A673 (cell line): ENCODE results near the gene RAPGEF2.

Experiments
- EZH2 ChIP-seq: fragments of 200-600 bp; sonication (generic); IDR thresholded peaks from 2 replicates; pipeline ENCODE4 v1.6.1; 2017; ENCODE audit warnings: borderline replicate concordance, low read depth, mild to moderate bottlenecking, mixed read lengths, antibody characterized with exemption, low read length; ENCODE audit not compliant: poor library complexity, severe bottlenecking
- TF ChIP-seq, protein P1 (sequence below): fragments of 300-800, 200-600 bp; sonication (generic); conservative IDR thresholded peaks from 2 replicates; pipeline ENCODE4 v1.5.1; 2017; ENCODE audit warnings: low read depth, mild to moderate bottlenecking, antibody characterized with exemption, low read length, moderate library complexity, mixed read lengths

GRCh38 chr4:159075531-159075932 is 27.3 kb upstream of the RAPGEF2 start:
- TF ChIP-seq, protein P1, sequence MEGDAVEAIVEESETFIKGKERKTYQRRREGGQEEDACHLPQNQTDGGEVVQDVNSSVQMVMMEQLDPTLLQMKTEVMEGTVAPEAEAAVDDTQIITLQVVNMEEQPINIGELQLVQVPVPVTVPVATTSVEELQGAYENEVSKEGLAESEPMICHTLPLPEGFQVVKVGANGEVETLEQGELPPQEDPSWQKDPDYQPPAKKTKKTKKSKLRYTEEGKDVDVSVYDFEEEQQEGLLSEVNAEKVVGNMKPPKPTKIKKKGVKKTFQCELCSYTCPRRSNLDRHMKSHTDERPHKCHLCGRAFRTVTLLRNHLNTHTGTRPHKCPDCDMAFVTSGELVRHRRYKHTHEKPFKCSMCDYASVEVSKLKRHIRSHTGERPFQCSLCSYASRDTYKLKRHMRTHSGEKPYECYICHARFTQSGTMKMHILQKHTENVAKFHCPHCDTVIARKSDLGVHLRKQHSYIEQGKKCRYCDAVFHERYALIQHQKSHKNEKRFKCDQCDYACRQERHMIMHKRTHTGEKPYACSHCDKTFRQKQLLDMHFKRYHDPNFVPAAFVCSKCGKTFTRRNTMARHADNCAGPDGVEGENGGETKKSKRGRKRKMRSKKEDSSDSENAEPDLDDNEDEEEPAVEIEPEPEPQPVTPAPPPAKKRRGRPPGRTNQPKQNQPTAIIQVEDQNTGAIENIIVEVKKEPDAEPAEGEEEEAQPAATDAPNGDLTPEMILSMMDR, result no peak
- no peak for TF ChIP-seq EZH2
